Measurements from ENCODE around the gene AGXT.

AGXT gene

GRCh38 chr2:240868286-240869108 lies at the start of gene AGXT:
TSS of gene AGXT (plus strand) at chr2:240868824. CDS start at chr2:240868866, 42 bp downstream.
- Mint-ChIP-seq H3K9me3 (ENCODE audit: low read depth) (no peaks in the 10 kb centered on the region), H3K4me3 (no peak within 1 kb of the TSS), H3K4me1 (ENCODE audit: low read depth) (no peaks in the 10 kb centered on the region), H3K36me3 (no peaks in the 10 kb centered on the region), H3K27me3 (peaks cover 4% of the 10 kb centered on the region), H3K27ac (no peak within 1 kb of the TSS)

DNA sequence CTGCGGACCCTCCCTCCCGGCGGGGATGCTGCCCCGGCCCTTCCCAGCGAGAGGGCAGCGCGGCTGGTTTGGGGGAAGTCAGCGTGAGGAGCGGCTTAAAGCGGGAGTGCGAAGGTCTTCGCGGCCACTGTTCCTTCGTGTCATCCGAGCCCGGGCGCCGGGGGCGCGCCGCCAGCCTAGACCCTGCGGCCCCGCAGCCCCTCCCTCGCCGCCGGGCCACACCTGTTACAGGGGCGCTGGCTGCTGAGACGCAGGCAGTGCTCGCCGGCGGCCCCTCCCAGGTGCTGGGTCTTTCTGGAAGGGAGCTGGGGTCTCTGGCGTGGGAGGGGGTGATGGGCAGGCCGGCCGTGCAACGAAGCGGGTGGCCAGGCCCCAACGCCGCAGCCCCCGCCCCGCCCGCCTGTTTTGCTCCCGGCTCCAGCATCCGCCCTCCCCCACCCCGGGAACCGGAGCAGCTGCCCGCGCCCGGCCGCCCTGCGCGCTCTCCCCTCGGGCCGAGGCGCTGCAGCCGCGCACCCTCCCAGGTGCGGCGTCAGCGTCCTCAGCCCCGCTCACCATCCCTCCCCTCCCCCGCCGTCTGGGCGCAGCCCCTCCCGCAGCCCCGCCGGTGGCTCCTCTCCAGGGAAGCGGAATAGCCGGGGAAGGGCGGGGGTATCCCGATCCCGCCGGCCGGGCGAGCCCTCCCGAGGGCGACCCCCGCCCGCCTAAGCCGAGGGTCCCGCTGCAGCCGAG lies 49.3 kb upstream of the AGXT start:
- Mint-ChIP-seq H3K27ac (no peak overlapping the region), H3K27me3 (peaks cover 28% of the 10 kb centered on the region), H3K9me3 (ENCODE audit: low read depth) (no peaks in the 10 kb centered on the region), H3K36me3 (no peaks in the 10 kb centered on the region), H3K4me3 (no peak overlapping the region), H3K4me1 (ENCODE audit: low read depth) (peaks cover 9% of the 10 kb centered on the region)

GRCh38 chr2:240819858-240820606 lies 48.6 kb upstream of the AGXT start, which contains the start of gene KIF1A:
TSS of gene KIF1A (minus strand) at chr2:240820219. CDS start at chr2:240797752, 22,467 bp downstream.
- peaks cover 9% of the 10 kb centered on the region for H3K4me1 Mint-ChIP-seq (ENCODE audit: low read depth)
- peaks cover 34% of the 10 kb centered on the region for H3K27me3 Mint-ChIP-seq
- H3K9me3 Mint-ChIP-seq (ENCODE audit: low read depth) = no peaks in the 10 kb centered on the region
- H3K36me3 Mint-ChIP-seq = no peaks in the 10 kb centered on the region
- no peak within 1 kb of the TSS for H3K27ac Mint-ChIP-seq
- peak within 1 kb of the TSS; percentile 74 for H3K4me3 Mint-ChIP-seq

DNA sequence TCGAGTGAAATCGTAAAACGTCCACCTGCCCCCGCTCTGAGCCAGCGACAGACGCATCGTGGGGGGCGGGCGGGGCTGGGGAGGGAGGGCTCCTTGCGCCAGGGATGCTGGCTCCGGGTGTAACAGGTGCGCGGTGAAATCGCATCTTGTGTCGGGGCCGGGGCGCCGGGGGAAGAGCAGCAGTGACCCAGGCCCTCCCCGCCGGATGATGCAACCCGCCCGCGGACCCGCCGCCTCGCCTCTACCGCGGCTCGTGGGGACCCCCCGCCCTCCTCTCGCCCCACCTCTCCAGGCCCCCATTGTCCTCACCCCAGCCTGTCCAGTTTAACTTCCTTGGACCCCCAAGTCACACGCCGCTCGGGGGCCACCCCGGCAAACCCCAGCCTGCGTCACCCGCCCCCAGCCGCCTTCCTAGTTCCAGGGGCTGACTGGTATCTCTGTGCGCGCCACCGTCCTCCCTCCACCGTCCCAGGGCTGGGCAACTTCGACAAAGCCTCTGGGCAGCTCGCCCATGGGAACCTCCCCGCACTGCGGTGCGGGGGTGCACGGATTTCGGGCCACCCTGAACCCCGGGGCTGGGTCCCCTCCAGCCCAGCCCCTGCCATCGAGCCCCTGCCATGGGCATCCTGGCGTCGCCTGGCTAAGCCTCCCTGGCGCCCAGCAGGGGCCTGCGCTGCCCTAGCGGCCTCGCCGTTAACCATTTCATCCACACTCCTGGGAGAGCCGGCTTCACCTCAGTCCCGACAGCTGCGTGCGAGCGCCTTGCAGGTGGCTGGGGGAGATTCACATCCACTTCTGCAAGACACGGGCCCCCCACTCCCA lies 47.8 kb upstream of the AGXT start:
- H3K27ac Mint-ChIP-seq = no peak overlapping the region
- peak overlapping the region; percentile 74 for H3K4me3 Mint-ChIP-seq

DNA sequence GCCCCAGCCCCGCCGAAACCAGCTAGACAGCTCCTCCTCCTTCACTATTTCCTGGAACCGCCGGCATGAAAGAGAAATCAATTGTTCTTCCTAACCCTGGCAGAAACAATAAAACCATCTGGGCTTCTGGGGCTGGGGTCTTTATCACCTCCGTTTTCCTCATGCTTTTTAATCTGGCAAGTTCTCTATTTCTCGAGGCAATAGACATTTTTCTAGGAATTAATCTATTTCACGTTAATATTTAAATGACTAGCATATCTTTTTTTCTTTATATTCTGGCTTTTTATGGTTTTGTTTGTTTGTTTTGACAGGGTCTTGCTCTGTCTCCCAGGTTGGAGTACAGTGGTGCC lies 47.2 kb upstream of the AGXT start:
- Mint-ChIP-seq H3K4me3 (peak overlapping the region; percentile 74), H3K27ac (peak overlapping the region; percentile 41)

More for the DNA sequence above, 47.8 kb upstream of the AGXT start:
- no peaks in the 10 kb centered on the region for H3K9me3 Mint-ChIP-seq (ENCODE audit: low read depth)
- H3K4me1 Mint-ChIP-seq (ENCODE audit: low read depth) = peaks cover 9% of the 10 kb centered on the region
- H3K36me3 Mint-ChIP-seq = no peaks in the 10 kb centered on the region
- peaks cover 37% of the 10 kb centered on the region for H3K27me3 Mint-ChIP-seq

GRCh38 chr2:240822280-240822847 lies 46.3 kb upstream of the AGXT start:
- Mint-ChIP-seq H3K4me1 (ENCODE audit: low read depth) (peaks cover 9% of the 10 kb centered on the region), H3K4me3 (peak overlapping the region; percentile 74), H3K27ac (no peak overlapping the region), H3K27me3 (peaks cover 43% of the 10 kb centered on the region), H3K36me3 (no peaks in the 10 kb centered on the region), H3K9me3 (ENCODE audit: low read depth) (no peaks in the 10 kb centered on the region)

More for the DNA sequence above, 47.2 kb upstream of the AGXT start:
- Mint-ChIP-seq H3K27me3 (peaks cover 38% of the 10 kb centered on the region), H3K9me3 (ENCODE audit: low read depth) (no peaks in the 10 kb centered on the region), H3K4me1 (ENCODE audit: low read depth) (peaks cover 9% of the 10 kb centered on the region), H3K36me3 (no peaks in the 10 kb centered on the region)

- H3K36me3 Mint-ChIP-seq = no peaks in the 10 kb centered on the region
- H3K27ac Mint-ChIP-seq = no peak overlapping the region
- no peak overlapping the region for H3K4me3 Mint-ChIP-seq
- H3K27me3 Mint-ChIP-seq = peaks cover 43% of the 10 kb centered on the region
- no peaks in the 10 kb centered on the region for H3K9me3 Mint-ChIP-seq (ENCODE audit: low read depth)
- H3K4me1 Mint-ChIP-seq (ENCODE audit: low read depth) = peaks cover 9% of the 10 kb centered on the region
Observed at GRCh38 chr2:240823449-240824336, 44.9 kb upstream of the AGXT start.

- Mint-ChIP-seq H3K4me3 (no peak overlapping the region), H3K36me3 (no peaks in the 10 kb centered on the region), H3K27ac (no peak overlapping the region), H3K4me1 (ENCODE audit: low read depth) (peaks cover 9% of the 10 kb centered on the region), H3K27me3 (peaks cover 47% of the 10 kb centered on the region), H3K9me3 (ENCODE audit: low read depth) (no peaks in the 10 kb centered on the region)
Observed at GRCh38 chr2:240825476-240825875, 43.1 kb upstream of the AGXT start.

- Mint-ChIP-seq H3K4me1 (ENCODE audit: low read depth) (peaks cover 4% of the 10 kb centered on the region), H3K27me3 (peaks cover 10% of the 10 kb centered on the region), H3K36me3 (no peaks in the 10 kb centered on the region), H3K27ac (no peak overlapping the region), H3K4me3 (peak overlapping the region; percentile 79), H3K9me3 (ENCODE audit: low read depth) (no peaks in the 10 kb centered on the region)
Observed at GRCh38 chr2:240831594-240832204, 36.9 kb upstream of the AGXT start.

DNA sequence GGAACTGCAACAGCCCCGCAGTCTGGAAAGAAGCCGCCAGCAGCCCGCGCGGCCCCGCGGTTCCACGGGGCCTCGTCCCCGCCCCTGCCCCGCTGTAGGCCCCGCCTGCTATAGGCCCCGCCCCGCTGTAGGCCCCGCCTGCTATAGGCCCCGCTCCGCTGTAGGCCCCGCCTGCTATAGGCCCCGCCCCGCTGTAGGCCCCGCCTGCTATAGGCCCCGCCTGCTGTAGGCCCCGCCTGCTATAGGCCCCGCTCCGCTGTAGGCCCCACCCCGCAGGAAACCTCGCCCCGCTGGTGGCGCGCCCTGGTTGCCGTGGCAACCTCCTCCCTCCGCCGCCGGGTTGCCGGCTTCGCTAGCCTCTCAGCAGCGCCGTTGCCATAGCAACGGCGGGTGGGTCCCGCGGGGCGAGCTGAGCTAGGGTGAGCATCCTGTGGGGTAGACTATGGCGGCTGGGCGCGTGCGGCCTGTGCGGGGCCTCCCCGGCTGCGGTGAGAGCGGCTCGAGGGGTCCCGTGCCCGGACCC lies 36.4 kb upstream of the AGXT start:
- H3K4me1 Mint-ChIP-seq (ENCODE audit: low read depth) = peaks cover 4% of the 10 kb centered on the region
- H3K27ac Mint-ChIP-seq = no peak overlapping the region
- H3K4me3 Mint-ChIP-seq = no peak overlapping the region
- no peaks in the 10 kb centered on the region for H3K9me3 Mint-ChIP-seq (ENCODE audit: low read depth)
- no peaks in the 10 kb centered on the region for H3K36me3 Mint-ChIP-seq
- peaks cover 7% of the 10 kb centered on the region for H3K27me3 Mint-ChIP-seq

DNA sequence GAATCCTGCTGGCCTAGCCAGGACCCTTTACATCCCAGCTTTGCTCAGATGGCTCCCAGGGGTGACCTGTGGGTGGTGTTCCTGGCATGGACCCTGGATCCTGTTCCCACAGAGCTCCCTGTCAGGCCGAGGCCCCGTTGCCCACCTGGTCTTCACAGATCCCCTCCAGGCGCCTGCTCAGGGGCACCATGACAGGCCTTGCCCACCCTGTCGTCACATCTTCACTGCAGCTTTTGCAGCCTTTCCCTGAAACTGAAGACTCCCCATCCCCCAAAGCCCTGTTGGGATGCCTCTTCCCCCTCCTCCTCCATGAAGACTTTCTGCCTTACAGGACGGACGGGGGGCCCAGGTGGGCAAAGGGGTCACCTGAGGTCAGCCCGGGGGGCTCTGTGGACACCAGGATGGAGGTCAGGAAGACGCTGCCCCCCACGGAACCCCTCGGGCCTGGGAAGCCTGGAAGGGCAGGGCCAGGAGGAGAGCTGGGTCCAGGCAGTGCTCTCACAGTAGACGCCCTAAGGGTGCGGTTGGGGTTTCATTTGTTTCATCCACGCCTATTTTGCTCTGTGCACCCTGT lies 35.6 kb upstream of the AGXT start:
- no peak overlapping the region for H3K27ac Mint-ChIP-seq
- H3K4me3 Mint-ChIP-seq = no peak overlapping the region
- H3K4me1 Mint-ChIP-seq (ENCODE audit: low read depth) = peaks cover 4% of the 10 kb centered on the region
- H3K9me3 Mint-ChIP-seq (ENCODE audit: low read depth) = no peaks in the 10 kb centered on the region
- peaks cover 7% of the 10 kb centered on the region for H3K27me3 Mint-ChIP-seq
- H3K36me3 Mint-ChIP-seq = no peaks in the 10 kb centered on the region

- Mint-ChIP-seq H3K4me3 (no peak overlapping the region), H3K27ac (no peak overlapping the region), H3K27me3 (peaks cover 5% of the 10 kb centered on the region), H3K9me3 (ENCODE audit: low read depth) (no peaks in the 10 kb centered on the region), H3K4me1 (ENCODE audit: low read depth) (peaks cover 4% of the 10 kb centered on the region), H3K36me3 (no peaks in the 10 kb centered on the region)
Observed at GRCh38 chr2:240833724-240834285, 34.8 kb upstream of the AGXT start.
